Kidney (tissue), 14 donors: ENCODE data around the gene DNAH11. TPM values are rescaled to one million over a fixed set of nuclear protein-coding genes. Genes with fewer than 3 reads are reported as not detected.

Experiments used
- DNase-seq, 5 donors: peaks; one replicate each; pipeline ENCODE4 v3.0.0-alpha.2; 2013 to 2020
- FAIRE-seq: peaks from 2 replicates; lab custom pipeline; 2012; peaks lifted over from hg19 to GRCh38; lab: Jason Lieb, UNC
- H3K27ac ChIP-seq, 2 donors: one replicate each; pipeline ENCODE4 v1.7.0; 2013; ENCODE audit warnings: low read depth in 2 of 2, low read length in 2 of 2, inconsistent platforms in 1 of 2
- H3K27me3 ChIP-seq: one replicate; pipeline ENCODE4 v1.7.1; 2013; ENCODE audit warnings: low read length, inconsistent platforms; ENCODE audit not compliant: control insufficient read depth, insufficient read depth
- H3K36me3 ChIP-seq, 3 donors: one replicate each; pipeline versions ENCODE4 v1.7.0 to v1.7.1; 2013; ENCODE audit warnings: low read length in 3 of 3, control low read depth in 1 of 3, inconsistent platforms in 1 of 3; ENCODE audit not compliant: insufficient read depth in 3 of 3, control insufficient read depth in 2 of 3
- H3K4me1 ChIP-seq, 3 donors: one replicate each; pipeline versions ENCODE4 v1.7.0 to v1.7.1; 2013; ENCODE audit warnings: low read length in 3 of 3, inconsistent platforms in 1 of 3, low read depth in 1 of 3; ENCODE audit not compliant: control insufficient read depth in 2 of 3, insufficient read depth in 2 of 3
- H3K4me3 ChIP-seq, 3 donors: one replicate each; pipeline versions ENCODE4 v1.7.0 to v1.8.1; 2013; ENCODE audit warnings: low read length in 3 of 3, control low read depth in 1 of 3, inconsistent platforms in 1 of 3
- H3K9ac ChIP-seq, 3 donors: one replicate each; pipeline versions ENCODE4 v1.7.0 to v1.7.1; 2013; ENCODE audit warnings: low read length in 3 of 3, control low read depth in 1 of 3, inconsistent platforms in 1 of 3
- H3K9me3 ChIP-seq, 3 donors: one replicate each; pipeline versions ENCODE4 v1.7.0 to v1.7.1; 2013; ENCODE audit warnings: low read length in 3 of 3, control low read depth in 1 of 3, inconsistent platforms in 1 of 3; ENCODE audit not compliant: control insufficient read depth in 2 of 3, insufficient read depth in 1 of 3
- CTCF ChIP-seq: IDR thresholded peaks from 3 replicates; pipeline ENCODE4 v1.5.1; 2012; ENCODE audit warnings: mild to moderate bottlenecking, moderate library complexity, borderline replicate concordance; ENCODE audit not compliant: insufficient read depth; ENCODE audit errors: extremely low read depth
- intact Hi-C: fragments of 100-400 bp; cut with DNase I; formaldehyde crosslinking; loops from one replicate; pipeline ENCODE4 v1.11.1; 2022
- polyA plus RNA-seq: library from polyadenylated mRNA; stranded (reverse); fragments of 350-450 nt; fragmentation: Illumina TruSeq; extraction: RNeasy Lipid Tissue Mini Kit (QIAGEN cat#74804); gene quantifications from one replicate; pipeline ENCODE4 v1.2.3, GENCODE V29; 2014; ENCODE audit warnings: low read depth, low replicate concordance; ENCODE audit not compliant: insufficient read depth
- total RNA-seq: library from RNA; stranded (reverse); fragmentation: NEBNext Ultra II Directional; extraction: Animal tissue kit (Norgen Biotek cat#: 25700); gene quantifications from one replicate; pipeline ENCODE4 v1.2.1, GENCODE V29; 2021
- donor health status: control.
- donor health status: control.
- donor health status: control.
- donor health status: control.
- donor health status: control.
- donor health status: DM: yes; HTN: yes; CAD: no.
- donor health status: Normal renal cell carcinoma (clear cell type).

DNAH11 gene
- total and polyA plus RNA-seq, 2 donors from 2014 or later: 0.58 to 2.3 TPM

- intact Hi-C loops: no loop called here
- Histone ChIP-seq H3K9me3 (no peaks in the 10 kb centered on the region), H3K9ac (no peak overlapping the region), H3K4me3 (no peak overlapping the region), H3K27me3 (no peaks in the 10 kb centered on the region), H3K27ac (no peak overlapping the region), H3K4me1 (no peaks in the 10 kb centered on the region), H3K36me3 (no peaks in the 10 kb centered on the region)
- FAIRE-seq (no peak), DNase-seq (no peak)
- TF ChIP-seq CTCF: no peak
These were observed 368.6 kb downstream of the DNAH11 start for GRCh38 chr7:21911341-21911875.

GRCh38 chr7:21912305-21912704, 369.5 kb downstream of the DNAH11 start:
- DNase-seq (no peak), FAIRE-seq (no peak)
- Histone ChIP-seq H3K36me3 (no peaks in the 10 kb centered on the region), H3K9ac (no peak overlapping the region), H3K9me3 (no peaks in the 10 kb centered on the region), H3K4me1 (no peaks in the 10 kb centered on the region), H3K27me3 (no peaks in the 10 kb centered on the region), H3K4me3 (no peak overlapping the region), H3K27ac (no peak overlapping the region)
- no peak for TF ChIP-seq CTCF
- intact Hi-C loops: no loop called here

GRCh38 chr7:21912931-21913780, 370.3 kb downstream of the DNAH11 start:
- Histone ChIP-seq H3K4me3 (no peak overlapping the region), H3K9me3 (no peaks in the 10 kb centered on the region), H3K27me3 (no peaks in the 10 kb centered on the region), H3K9ac (no peak overlapping the region), H3K27ac (no peak overlapping the region), H3K36me3 (no peaks in the 10 kb centered on the region), H3K4me1 (no peaks in the 10 kb centered on the region)
- no peak for TF ChIP-seq CTCF
- intact Hi-C loops: no loop called here
- DNase-seq: no peak
- no peak for FAIRE-seq
